Right lobe of liver (tissue), 6 donors: ENCODE results near the gene TDP1. TPM values are rescaled to one million over a fixed set of nuclear protein-coding genes. Genes with fewer than 3 reads are reported as not detected.

Source experiments
- ATAC-seq, 4 donors: fragments of 200-7000 bp; cut with Tn5 transposase; one replicate each; pipeline ENCODE4 v1.9.1; 2020; ENCODE audit warnings: mild to moderate bottlenecking in 4 of 4, moderate library complexity in 4 of 4
- DNase-seq, 3 donors: peaks; one replicate each; pipeline ENCODE4 v3.0.0-alpha.2; 2020
- H3K27ac ChIP-seq, 3 donors: fragments of 200-600 bp; one replicate each; pipeline ENCODE4 v1.8.0; 2022
- H3K27me3 ChIP-seq, 2 donors: fragments of 200-600 bp; one replicate each; pipeline ENCODE4 v1.8.0; 2022
- H3K36me3 ChIP-seq, 4 donors: fragments of 200-600 bp; sonication (generic) in 1 of 4; one replicate each; pipeline versions ENCODE4 v1.5.1 to v1.8.0; 2017 to 2022; ENCODE audit warnings: control low read depth in 1 of 4
- H3K4me1 ChIP-seq, 4 donors: fragments of 200-600 bp; sonication (generic) in 1 of 4; one replicate each; pipeline versions ENCODE4 v1.5.1 to v1.8.0; 2017 to 2022; ENCODE audit warnings: control low read depth in 1 of 4
- H3K4me3 ChIP-seq, 3 donors: fragments of 200-600 bp; one replicate each; pipeline ENCODE4 v1.8.0; 2022
- H3K9me3 ChIP-seq, 4 donors: fragments of 200-600 bp; sonication (generic) in 1 of 4; one replicate each; pipeline versions ENCODE4 v1.5.1 to v1.8.0; 2017 to 2022; ENCODE audit warnings: control low read depth in 1 of 4
- CTCF ChIP-seq, 4 donors: fragments of 200-600 bp in 3 of 4; fragments of 450-650 bp in 1 of 4; IDR thresholded peaks; one replicate each; pipeline versions ENCODE4 v1.5.1 to v1.8.0; 2016 to 2022; ENCODE audit warnings: antibody characterized with exemption in 4 of 4, mild to moderate bottlenecking in 2 of 4
- POLR2A ChIP-seq: fragments of 450-650 bp; IDR thresholded peaks from one replicate; pipeline ENCODE4 v1.6.1; 2017; ENCODE audit warnings: antibody characterized with exemption, mild to moderate bottlenecking
- WGBS: methylation state at CpG from one replicate; pipeline ENCODE4 v1.1.6; 2018; ENCODE audit warnings: low coverage, low lambda C conversion rate; ENCODE audit not compliant: insufficient coverage; ENCODE audit errors: missing lambda C conversion rate; 5-methylcytosine and 5-hydroxymethylcytosine counted together
- intact Hi-C, 2 donors: fragments of 100-400 bp; cut with DNase I; formaldehyde crosslinking; loops; one replicate each; pipeline versions ENCODE4 v1.11.2 to v1.14.1; 2022
- total RNA-seq, 6 experiments: library from RNA; depleted of rRNA in 2 of 6; stranded (reverse); fragments of >200 nt in 2 of 6; fragmentation: NEBNext Ultra II Directional in 3 of 6; extraction: Animal tissue kit (Norgen Biotek cat#: 25700) in 3 of 6; gene quantifications; one replicate each; pipeline versions ENCODE4 v1.1.0 to v1.2.4, GENCODE V29; 2016 to 2023
- donor health status: DM: no; HTN: yes; CAD: no.
- donor health status: DM: no; HTN: no; CAD: no.
- donor health status: DM: no; HTN: no; CAD: no.
- donor health status: DM: no; HTN: yes; CAD: no.
- donor health status: DM: no; HTN: yes; CAD: no.

Gene TDP1
- total RNA-seq, 6 experiments from 2014 or later, result 4.9 to 7.1 (median 6.6) TPM

DNA sequence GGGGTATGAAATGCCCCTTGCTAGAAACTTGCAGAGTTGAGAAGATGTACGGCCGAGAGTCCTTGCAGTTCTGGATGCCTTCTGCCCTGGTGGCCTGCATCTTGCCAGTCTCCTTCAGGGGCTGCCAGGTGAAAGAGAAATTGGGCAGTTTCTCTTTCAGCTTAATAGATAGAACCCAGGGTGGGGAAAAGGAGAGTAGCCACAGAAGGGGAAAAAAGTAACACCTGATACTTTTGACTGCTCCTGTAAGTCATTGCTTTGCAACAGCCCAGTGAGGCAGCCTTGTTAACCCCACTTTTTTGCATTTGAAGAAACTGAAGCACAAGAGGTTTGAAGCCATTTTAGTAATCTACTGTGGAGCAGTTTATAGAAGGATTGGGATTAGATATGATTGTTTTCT is 27.6 kb downstream of the TDP1 start:
- H3K4me3 ChIP-seq, result no peak overlapping the region
- no peaks in the 10 kb centered on the region for H3K27me3 ChIP-seq
- WGBS, result 100% methylated on average over 2 of the region's 2 CpGs
- TF ChIP-seq CTCF (IDR thresholded peaks at IDR 0.05), result no peak
- TF ChIP-seq POLR2A, result no peak
- no peak for ATAC-seq
- DNase-seq, result no peak
- H3K9me3 ChIP-seq, result no peaks in the 10 kb centered on the region
- peaks cover 0 to 21% (median 0%) of the 10 kb centered on the region in 4 donors for H3K36me3 ChIP-seq
- H3K27ac ChIP-seq, result no peak overlapping the region
- intact Hi-C loops, result no loop called here
- no peaks in the 10 kb centered on the region for H3K4me1 ChIP-seq

- 87% methylated on average over 5 of the region's 5 CpGs for whole genome bisulfite sequencing
- Histone ChIP-seq H3K27ac (no peak overlapping the region), H3K4me1 (peaks cover 0 to 9% (median 0%) of the 10 kb centered on the region in 4 donors), H3K27me3 (no peaks in the 10 kb centered on the region), H3K4me3 (no peak overlapping the region), H3K9me3 (no peaks in the 10 kb centered on the region), H3K36me3 (peaks cover 0 to 8% (median 0%) of the 10 kb centered on the region in 4 donors)
- TF ChIP-seq CTCF (IDR thresholded peaks at IDR 0.05), result no peak
- TF ChIP-seq POLR2A, result no peak
- no peak for ATAC-seq
- DNase-seq, result no peak
- intact Hi-C loops, result no loop called here
These were observed 30.9 kb downstream of the TDP1 start for GRCh38 chr14:89986462-89987160.

DNA sequence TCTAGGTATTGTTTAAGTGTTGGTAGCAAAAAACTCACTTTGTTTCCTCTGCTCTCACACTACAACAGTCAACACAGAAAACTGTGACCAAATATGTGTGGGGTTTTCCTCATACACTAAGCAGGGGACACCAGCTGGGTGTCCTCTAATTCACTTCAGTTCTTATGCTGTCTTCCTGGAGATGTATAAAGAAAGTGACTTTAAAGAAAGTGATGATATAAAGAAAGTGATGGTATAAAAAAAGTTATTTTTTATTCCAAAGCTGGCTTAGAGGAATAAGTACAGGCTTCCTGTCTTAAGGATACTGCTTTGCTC is 31.4 kb downstream of the TDP1 start:
- peaks cover 0 to 8% (median 0%) of the 10 kb centered on the region in 4 donors for H3K36me3 ChIP-seq
- DNase-seq (no peak), ATAC-seq (no peak)

GRCh38 chr14:89988787-89989186 is 33.1 kb downstream of the TDP1 start:
- Histone ChIP-seq H3K9me3 (no peaks in the 10 kb centered on the region), H3K4me3 (no peak overlapping the region), H3K27me3 (no peaks in the 10 kb centered on the region), H3K27ac (no peak overlapping the region), H3K36me3 (peaks cover 0 to 8% (median 0%) of the 10 kb centered on the region in 4 donors), H3K4me1 (peaks cover 0 to 9% (median 0%) of the 10 kb centered on the region in 4 donors)
- TF ChIP-seq POLR2A (no peak), CTCF (IDR thresholded peaks at IDR 0.05) (no peak)
- intact Hi-C loops, result no loop called here
- 96% methylated on average over 5 of the region's 5 CpGs for whole genome bisulfite sequencing
- DNase-seq, result no peak
- ATAC-seq, result no peak

More for the DNA sequence above, 31.4 kb downstream of the TDP1 start:
- H3K27ac ChIP-seq, result no peak overlapping the region
- intact Hi-C loops, result no loop called here
- H3K27me3 ChIP-seq, result no peaks in the 10 kb centered on the region
- no peaks in the 10 kb centered on the region for H3K9me3 ChIP-seq
- peaks cover 0 to 9% (median 0%) of the 10 kb centered on the region in 4 donors for H3K4me1 ChIP-seq
- no peak overlapping the region for H3K4me3 ChIP-seq
- TF ChIP-seq POLR2A (no peak), CTCF (IDR thresholded peaks at IDR 0.05) (no peak)
